K562 (cell line): Measurements from ENCODE around the gene SCAP. TPM values are rescaled to one million over a fixed set of nuclear protein-coding genes. Genes with fewer than 3 reads are reported as not detected.

Source experiments
- BHLHE40 ChIP-seq: IDR thresholded peaks from 2 replicates; pipeline ENCODE4 v1.6.1; 2011; ENCODE audit warnings: low read length, improper control_type of control experiment
- CREBBP ChIP-seq: IDR thresholded peaks from one replicate; pipeline ENCODE4 v1.6.1; 2012; ENCODE audit warnings: low read depth, mild to moderate bottlenecking, control low read depth, inconsistent platforms, low read length
- ESRRA ChIP-seq: fragments of 450-650 bp; IDR thresholded peaks from 2 replicates; pipeline ENCODE4 v1.6.1; 2014; ENCODE audit warnings: low read depth, mild to moderate bottlenecking, moderate library complexity, borderline replicate concordance
- FOXM1 ChIP-seq, 2 experiments: fragments of 450-650 bp in 1 of 2; sonication (generic) in 1 of 2; formaldehyde crosslinking in 1 of 2; IDR thresholded peaks; 2 replicates each; pipeline versions ENCODE4 v1.6.1 to v1.9.0; 2017 to 2022; ENCODE audit warnings: low read depth in 2 of 2, mild to moderate bottlenecking in 2 of 2, missing genetic modification reagents in 1 of 2, moderate library complexity in 1 of 2
- SAFB ChIP-seq: fragments of 200-400 bp; formaldehyde crosslinking; IDR thresholded peaks from 2 replicates; pipeline ENCODE4 v1.6.1; 2017; ENCODE audit warnings: low read depth, low read length, borderline replicate concordance
- SMAD4 ChIP-seq: fragments of 250-450 bp; sonication (Bioruptor Pico); conservative IDR thresholded peaks from 2 replicates; pipeline ENCODE4 v1.8.0; 2021; ENCODE audit warnings: inconsistent platforms, mild to moderate bottlenecking, moderate library complexity
- SMARCC2 ChIP-seq: fragments of 450-650 bp; IDR thresholded peaks from 2 replicates; pipeline ENCODE4 v1.6.1; 2017; ENCODE audit warnings: antibody characterized with exemption, moderate library complexity, mild to moderate bottlenecking, low read depth
- TAL1 ChIP-seq: fragments of 450-650 bp; IDR thresholded peaks from 2 replicates; pipeline ENCODE4 v1.6.1; 2016; ENCODE audit warnings: mild to moderate bottlenecking
- TEAD2 ChIP-seq: fragments of 450-650 bp; IDR thresholded peaks from 2 replicates; pipeline ENCODE4 v1.6.1; 2016; ENCODE audit warnings: missing genetic modification characterization, control low read depth, missing compliant biosample characterization
- TOE1 ChIP-seq, 2 experiments: fragments of 450-650 bp in 1 of 2; sonication (generic) in 1 of 2; formaldehyde crosslinking in 1 of 2; IDR thresholded peaks; 2 replicates each; pipeline versions ENCODE4 v1.7.1 to v1.8.0; 2016 to 2022; ENCODE audit warnings: borderline replicate concordance in 2 of 2, mild to moderate bottlenecking in 2 of 2, antibody characterized with exemption in 1 of 2, inconsistent platforms in 1 of 2, low read depth in 1 of 2, missing genetic modification reagents in 1 of 2, moderate library complexity in 1 of 2
- U2AF1 ChIP-seq: fragments of 200-400 bp; formaldehyde crosslinking; optimal IDR thresholded peaks from 2 replicates; pipeline ENCODE3; 2017; ENCODE audit warnings: mild to moderate bottlenecking, low read depth, low read length, moderate library complexity
- XRCC3 ChIP-seq: fragments of 450-650 bp; IDR thresholded peaks from 2 replicates; pipeline ENCODE4 v1.6.1; 2017; ENCODE audit warnings: mild to moderate bottlenecking, moderate library complexity
- ZNF124 ChIP-seq: sonication (generic); formaldehyde crosslinking; IDR thresholded peaks from 2 replicates; pipeline ENCODE4 v1.8.1; 2022; ENCODE audit warnings: missing genetic modification reagents
- ZNF77 ChIP-seq: fragments of 250-450 bp; sonication (Bioruptor Pico); IDR thresholded peaks from 2 replicates; pipeline ENCODE4 v1.5.0; 2020
- polyA plus RNA-seq, 8 experiments: library from polyadenylated mRNA; depleted of rRNA in 4 of 8; stranded (reverse) in 5 of 8; unstranded in 3 of 8; fragments of >200 nt; fragmentation: Nextera tagmentation in 2 of 8; fragmentation: Illumina TruSeq in 1 of 8; extraction: Ambion mirVana in 2 of 8; extraction: Trizol in 1 of 8; gene quantifications; 2 replicates each; pipeline versions ENCODE4 v1.2.1 to v1.2.3, GENCODE V29; 2011 to 2014; ENCODE audit warnings: inconsistent platforms in 1 of 8, missing spikeins in 1 of 8
- total RNA-seq, 7 experiments: library from RNA; depleted of rRNA in 6 of 7; stranded (reverse); fragments of >200 nt in 6 of 7; fragmentation: Illumina TruSeq in 2 of 7; extraction: Trizol in 2 of 7; gene quantifications; 2 replicates each; pipeline versions ENCODE4 v1.2.1 to v1.2.3, GENCODE V29; 2011 to 2021; ENCODE audit warnings: low replicate concordance in 1 of 7
- TF ChIP-seq, protein P1 (sequence below): fragments of 250-450 bp; sonication (Bioruptor Pico); IDR thresholded peaks from 2 replicates; pipeline ENCODE4 v1.5.1; 2021; ENCODE audit warnings: mild to moderate bottlenecking
- TF ChIP-seq, protein P2 (sequence below): sonication (generic); formaldehyde crosslinking; IDR thresholded peaks from 2 replicates; pipeline ENCODE4 v1.8.0; 2022; ENCODE audit warnings: missing genetic modification reagents, mild to moderate bottlenecking, borderline replicate concordance
- TF ChIP-seq, protein P3 (sequence below): fragments of 450-650 bp; IDR thresholded peaks from 2 replicates; pipeline ENCODE4 v1.6.1; 2016; ENCODE audit warnings: borderline replicate concordance
- TF ChIP-seq, protein P4 (sequence below): fragments of 250-450 bp; sonication (Bioruptor Pico); IDR thresholded peaks from 2 replicates; pipeline ENCODE4 v1.9.0; 2021; ENCODE audit warnings: mild to moderate bottlenecking
- TF ChIP-seq, protein P5 (sequence below), 2 experiments: IDR thresholded peaks; 2 replicates each; pipeline ENCODE4 v1.6.1; 2012; ENCODE audit warnings: improper control_type of control experiment in 2 of 2, low read depth in 2 of 2, low read length in 2 of 2, borderline replicate concordance in 1 of 2

SCAP gene
- total and polyA plus RNA-seq, 9 of the 15 experiments (the other 6 are each of a cell fraction or from before 2014, with no cell fraction given): 2.6 to 104 (median 37.8) TPM

DNA sequence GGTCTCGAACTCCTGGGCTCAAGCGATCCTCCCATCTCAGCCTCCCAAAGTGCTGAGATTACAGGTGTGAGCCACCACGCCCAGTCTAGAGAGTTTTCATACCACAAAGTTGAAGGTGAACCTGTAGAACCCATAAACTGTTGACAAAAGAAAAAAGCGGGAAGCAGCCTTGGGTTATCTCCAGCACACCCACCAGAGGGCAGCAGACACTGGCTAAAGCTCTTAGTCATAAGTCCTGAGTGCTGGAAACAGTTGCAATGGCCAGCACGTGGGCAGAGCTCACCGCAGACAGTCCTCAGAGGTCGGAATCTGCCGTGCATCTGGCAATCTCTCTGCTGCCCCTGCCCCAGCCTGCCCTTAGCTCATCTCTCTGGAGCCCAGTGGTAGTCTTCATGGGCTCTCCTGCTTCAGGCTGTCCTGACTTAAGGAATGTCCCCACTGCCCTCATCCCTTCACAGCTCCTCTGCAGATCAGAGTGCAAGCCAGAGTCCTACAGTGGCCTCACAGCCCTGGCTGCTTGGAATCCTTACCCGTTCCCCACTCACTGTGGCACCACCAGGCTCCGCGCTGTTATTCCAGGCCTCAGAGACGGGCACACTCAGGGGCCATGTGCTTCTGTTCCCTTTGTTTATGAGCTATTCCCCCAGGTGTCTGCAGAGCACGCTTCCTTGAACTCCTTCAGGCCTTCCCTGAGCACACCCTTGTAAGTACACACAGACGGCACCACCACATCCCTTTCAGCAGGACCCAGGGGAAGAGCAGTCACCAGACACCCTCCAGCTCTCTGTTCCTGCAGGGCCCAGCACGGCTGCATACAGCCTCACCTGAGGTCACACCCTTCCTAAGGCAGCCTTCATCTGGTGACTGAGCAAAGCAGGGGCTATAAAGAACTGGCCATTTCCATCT lies 46.6 kb upstream of the SCAP start (continued):
- TF ChIP-seq, protein P1, sequence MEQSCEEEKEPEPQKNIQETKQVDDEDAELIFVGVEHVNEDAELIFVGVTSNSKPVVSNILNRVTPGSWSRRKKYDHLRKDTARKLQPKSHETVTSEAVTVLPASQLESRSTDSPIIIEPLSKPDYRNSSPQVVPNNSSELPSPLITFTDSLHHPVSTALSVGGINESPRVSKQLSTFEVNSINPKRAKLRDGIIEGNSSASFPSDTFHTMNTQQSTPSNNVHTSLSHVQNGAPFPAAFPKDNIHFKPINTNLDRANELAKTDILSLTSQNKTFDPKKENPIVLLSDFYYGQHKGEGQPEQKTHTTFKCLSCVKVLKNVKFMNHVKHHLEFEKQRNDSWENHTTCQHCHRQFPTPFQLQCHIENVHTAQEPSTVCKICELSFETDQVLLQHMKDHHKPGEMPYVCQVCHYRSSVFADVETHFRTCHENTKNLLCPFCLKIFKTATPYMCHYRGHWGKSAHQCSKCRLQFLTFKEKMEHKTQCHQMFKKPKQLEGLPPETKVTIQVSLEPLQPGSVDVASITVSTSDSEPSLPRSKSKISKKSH (CRISPR knock-in tag): no peak
- no peak for TF ChIP-seq CREBBP
- TF ChIP-seq ZNF77 (CRISPR knock-in tag): no peak
- TF ChIP-seq, protein P2, sequence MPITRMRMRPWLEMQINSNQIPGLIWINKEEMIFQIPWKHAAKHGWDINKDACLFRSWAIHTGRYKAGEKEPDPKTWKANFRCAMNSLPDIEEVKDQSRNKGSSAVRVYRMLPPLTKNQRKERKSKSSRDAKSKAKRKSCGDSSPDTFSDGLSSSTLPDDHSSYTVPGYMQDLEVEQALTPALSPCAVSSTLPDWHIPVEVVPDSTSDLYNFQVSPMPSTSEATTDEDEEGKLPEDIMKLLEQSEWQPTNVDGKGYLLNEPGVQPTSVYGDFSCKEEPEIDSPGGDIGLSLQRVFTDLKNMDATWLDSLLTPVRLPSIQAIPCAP (CRISPR knock-in tag): no peak
- no peak for TF ChIP-seq TEAD2 (tag)
- TF ChIP-seq U2AF1: no peak
- TF ChIP-seq, protein P3, sequence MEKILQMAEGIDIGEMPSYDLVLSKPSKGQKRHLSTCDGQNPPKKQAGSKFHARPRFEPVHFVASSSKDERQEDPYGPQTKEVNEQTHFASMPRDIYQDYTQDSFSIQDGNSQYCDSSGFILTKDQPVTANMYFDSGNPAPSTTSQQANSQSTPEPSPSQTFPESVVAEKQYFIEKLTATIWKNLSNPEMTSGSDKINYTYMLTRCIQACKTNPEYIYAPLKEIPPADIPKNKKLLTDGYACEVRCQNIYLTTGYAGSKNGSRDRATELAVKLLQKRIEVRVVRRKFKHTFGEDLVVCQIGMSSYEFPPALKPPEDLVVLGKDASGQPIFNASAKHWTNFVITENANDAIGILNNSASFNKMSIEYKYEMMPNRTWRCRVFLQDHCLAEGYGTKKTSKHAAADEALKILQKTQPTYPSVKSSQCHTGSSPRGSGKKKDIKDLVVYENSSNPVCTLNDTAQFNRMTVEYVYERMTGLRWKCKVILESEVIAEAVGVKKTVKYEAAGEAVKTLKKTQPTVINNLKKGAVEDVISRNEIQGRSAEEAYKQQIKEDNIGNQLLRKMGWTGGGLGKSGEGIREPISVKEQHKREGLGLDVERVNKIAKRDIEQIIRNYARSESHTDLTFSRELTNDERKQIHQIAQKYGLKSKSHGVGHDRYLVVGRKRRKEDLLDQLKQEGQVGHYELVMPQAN: 0 out of 2 replicates have a peak, but pooled peaks have one; percentile 49
- no peak for TF ChIP-seq TAL1
- TF ChIP-seq, protein P4, sequence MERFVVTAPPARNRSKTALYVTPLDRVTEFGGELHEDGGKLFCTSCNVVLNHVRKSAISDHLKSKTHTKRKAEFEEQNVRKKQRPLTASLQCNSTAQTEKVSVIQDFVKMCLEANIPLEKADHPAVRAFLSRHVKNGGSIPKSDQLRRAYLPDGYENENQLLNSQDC (CRISPR knock-in tag): no peak
- TF ChIP-seq SMAD4 (CRISPR knock-in tag): peak; percentile 76
- peak; percentile 82; the same call in 1 of the 2 replicates for TF ChIP-seq TOE1 (IDR thresholded peaks at IDR 0.05; ENCODE audit: borderline replicate concordance)
- TF ChIP-seq TOE1 (CRISPR knock-in tag; IDR thresholded peaks at IDR 0.05; ENCODE audit: borderline replicate concordance, low read depth): peak; percentile 72; the same call in 1 of the 2 replicates
- peak; percentile 77 for TF ChIP-seq ESRRA
- no peak for TF ChIP-seq SMARCC2
- TF ChIP-seq, protein P5, sequence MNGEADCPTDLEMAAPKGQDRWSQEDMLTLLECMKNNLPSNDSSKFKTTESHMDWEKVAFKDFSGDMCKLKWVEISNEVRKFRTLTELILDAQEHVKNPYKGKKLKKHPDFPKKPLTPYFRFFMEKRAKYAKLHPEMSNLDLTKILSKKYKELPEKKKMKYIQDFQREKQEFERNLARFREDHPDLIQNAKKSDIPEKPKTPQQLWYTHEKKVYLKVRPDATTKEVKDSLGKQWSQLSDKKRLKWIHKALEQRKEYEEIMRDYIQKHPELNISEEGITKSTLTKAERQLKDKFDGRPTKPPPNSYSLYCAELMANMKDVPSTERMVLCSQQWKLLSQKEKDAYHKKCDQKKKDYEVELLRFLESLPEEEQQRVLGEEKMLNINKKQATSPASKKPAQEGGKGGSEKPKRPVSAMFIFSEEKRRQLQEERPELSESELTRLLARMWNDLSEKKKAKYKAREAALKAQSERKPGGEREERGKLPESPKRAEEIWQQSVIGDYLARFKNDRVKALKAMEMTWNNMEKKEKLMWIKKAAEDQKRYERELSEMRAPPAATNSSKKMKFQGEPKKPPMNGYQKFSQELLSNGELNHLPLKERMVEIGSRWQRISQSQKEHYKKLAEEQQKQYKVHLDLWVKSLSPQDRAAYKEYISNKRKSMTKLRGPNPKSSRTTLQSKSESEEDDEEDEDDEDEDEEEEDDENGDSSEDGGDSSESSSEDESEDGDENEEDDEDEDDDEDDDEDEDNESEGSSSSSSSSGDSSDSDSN (IDR thresholded peaks at IDR 0.05; ENCODE audit: borderline replicate concordance in 1 of 2, low read depth in 2 of 2, low read length in 2 of 2): no peak
- no peak for TF ChIP-seq XRCC3
- TF ChIP-seq FOXM1 (IDR thresholded peaks at IDR 0.05; ENCODE audit: low read depth): no peak
- no peak for TF ChIP-seq FOXM1 (CRISPR knock-in tag; IDR thresholded peaks at IDR 0.05; ENCODE audit: low read depth)
- TF ChIP-seq SAFB: no peak
- peak; percentile 92 for TF ChIP-seq BHLHE40
- no peak for TF ChIP-seq ZNF124 (CRISPR knock-in tag)
